Brain microvascular endothelial cell (primary cell): ENCODE results near the gene BACH1.

Source experiments
- DNase-seq: peaks from one replicate; pipeline ENCODE4 v3.0.0-alpha.2; 2020
- H3K27ac ChIP-seq: fragments of 250-450 bp; sonication (Bioruptor Pico); 2 replicates; pipeline ENCODE4 v1.5.1; 2020; ENCODE audit warnings: mild to moderate bottlenecking, moderate library complexity
- H3K27me3 ChIP-seq: fragments of 250-450 bp; sonication (Bioruptor Pico); replicated peaks from 2 replicates; pipeline ENCODE4 v1.5.1; 2020; ENCODE audit warnings: mild to moderate bottlenecking
- H3K36me3 ChIP-seq: fragments of 250-450 bp; sonication (Bioruptor Pico); replicated peaks from 2 replicates; pipeline ENCODE4 v1.5.1; 2020; ENCODE audit warnings: mild to moderate bottlenecking
- H3K4me3 ChIP-seq: 2 replicates; pipeline ENCODE4 v1.5.1; 2011; ENCODE audit warnings: low read depth, mild to moderate bottlenecking, control low read depth, low read length, moderate library complexity
- CTCF ChIP-seq: IDR thresholded peaks from 2 replicates; pipeline ENCODE4 v1.5.1; 2011; ENCODE audit warnings: low read depth, mild to moderate bottlenecking, moderate library complexity, low read length, control low read depth, inconsistent platforms; ENCODE audit errors: missing control alignments
- in situ Hi-C: cut with HindIII; loops from 2 replicates; pipeline ENCODE4 v1.10.0; 2017; ENCODE audit warnings: low sequenced_read_pairs, low pct_ligation_motif_present

Gene BACH1

GRCh38 chr21:29312981-29313380, 14.3 kb downstream of the BACH1 start:
- in situ Hi-C loops, result no loop called here
- Histone ChIP-seq H3K27me3 (no peaks in the 10 kb centered on the region), H3K4me3 (no peak overlapping the region), H3K36me3 (peaks cover 11% of the 10 kb centered on the region), H3K27ac (no peak overlapping the region)
- no peak for TF ChIP-seq CTCF
- no peak for DNase-seq

GRCh38 chr21:29313662-29314408, 15.1 kb downstream of the BACH1 start:
- TF ChIP-seq CTCF, result no peak
- Histone ChIP-seq H3K27me3 (no peaks in the 10 kb centered on the region), H3K4me3 (no peak overlapping the region), H3K36me3 (peaks cover 11% of the 10 kb centered on the region), H3K27ac (no peak overlapping the region)
- in situ Hi-C loops, result no loop called here
- no peak for DNase-seq

- H3K27ac ChIP-seq, result no peak overlapping the region
- H3K36me3 ChIP-seq, result peaks cover 11% of the 10 kb centered on the region
- H3K4me3 ChIP-seq, result no peak overlapping the region
- no peaks in the 10 kb centered on the region for H3K27me3 ChIP-seq
- no peak for DNase-seq
- no peak for TF ChIP-seq CTCF
- in situ Hi-C loops, result no loop called here
Measured at GRCh38 chr21:29315131-29315749, 16.5 kb downstream of the BACH1 start.

- Histone ChIP-seq H3K4me3 (no peak overlapping the region), H3K27me3 (no peaks in the 10 kb centered on the region), H3K27ac (no peak overlapping the region), H3K36me3 (peaks cover 6% of the 10 kb centered on the region)
- no peak for TF ChIP-seq CTCF
- in situ Hi-C loops, result no loop called here
- no peak for DNase-seq
Measured at GRCh38 chr21:29316029-29316742, 17.5 kb downstream of the BACH1 start.

GRCh38 chr21:29316806-29317205, 18.1 kb downstream of the BACH1 start:
- TF ChIP-seq CTCF, result no peak
- Histone ChIP-seq H3K27ac (no peak overlapping the region), H3K36me3 (peaks cover 12% of the 10 kb centered on the region), H3K27me3 (no peaks in the 10 kb centered on the region), H3K4me3 (no peak overlapping the region)
- DNase-seq, result no peak
- in situ Hi-C loops, result no loop called here
